A549 treated with RU486 at 1 μM for 4 hours (cell line): ENCODE measurements around the gene PRKCD. TPM values are rescaled to one million over a fixed set of nuclear protein-coding genes. Genes with fewer than 3 reads are reported as not detected.

Source experiments
- total RNA-seq: library from RNA; stranded (reverse); fragments of 200-300 nt; extraction: Qiagen RNA extraction; gene quantifications from 5 replicates; pipeline ENCODE4 v1.2.3, GENCODE V29; 2022; ENCODE audit warnings: low read depth

PRKCD gene
- total RNA-seq, result 20.3 to 27.5 TPM (median 24.3 TPM) in 5 replicates

GRCh38 chr3:53160660-53161449 lies at the start of gene PRKCD:
TSS of gene PRKCD (plus strand) at chr3:53161209. CDS start at chr3:53178423, 17,214 bp downstream.

GRCh38 chr3:53130179-53131061 lies 30.6 kb upstream of the PRKCD start, which contains the start of gene RFT1:
TSS of gene RFT1 (minus strand) at chr3:53130435. CDS start at chr3:53130400, 35 bp downstream.

Other genes starting within 250 kb of the PRKCD start
- gene SFMBT1, start 115.1 kb upstream of the PRKCD start, total RNA-seq, result 6.1 to 8.6 TPM (median 8.1 TPM) in 5 replicates
- gene RFT1, start 30.8 kb upstream of the PRKCD start, total RNA-seq, result 18.3 to 28.2 TPM (median 26.4 TPM) in 5 replicates
- 1,688 to 2,164 TPM (median 2,088 TPM) in 5 replicates for gene TKT, start 94.8 kb downstream of the PRKCD start, total RNA-seq
- gene DCP1A, start 186.3 kb downstream of the PRKCD start, total RNA-seq, result 5.5 to 7.7 TPM (median 6.9 TPM) in 5 replicates